ENCODE measurements around the gene KIF16B.

GRCh38 chr20:16241911-16242310 is 331.3 kb downstream of the KIF16B start:
- TF ChIP-seq EP300 (IDR thresholded peaks at IDR 0.05; ENCODE audit: borderline replicate concordance in 1 of 2, control insufficient read depth in 1 of 2, low read depth in 2 of 2, low read length in 2 of 2) (no peak), EZH2 (IDR thresholded peaks at IDR 0.05; ENCODE audit: borderline replicate concordance, control insufficient read depth, low read depth, low read length) (no peak), SUZ12 (IDR thresholded peaks at IDR 0.05; ENCODE audit: unreplicated experiment) (no peak), PBX3 (IDR thresholded peaks at IDR 0.05; ENCODE audit: insufficient replicate concordance, low read depth, low read length) (no peak)
- TF ChIP-seq, protein P1, sequence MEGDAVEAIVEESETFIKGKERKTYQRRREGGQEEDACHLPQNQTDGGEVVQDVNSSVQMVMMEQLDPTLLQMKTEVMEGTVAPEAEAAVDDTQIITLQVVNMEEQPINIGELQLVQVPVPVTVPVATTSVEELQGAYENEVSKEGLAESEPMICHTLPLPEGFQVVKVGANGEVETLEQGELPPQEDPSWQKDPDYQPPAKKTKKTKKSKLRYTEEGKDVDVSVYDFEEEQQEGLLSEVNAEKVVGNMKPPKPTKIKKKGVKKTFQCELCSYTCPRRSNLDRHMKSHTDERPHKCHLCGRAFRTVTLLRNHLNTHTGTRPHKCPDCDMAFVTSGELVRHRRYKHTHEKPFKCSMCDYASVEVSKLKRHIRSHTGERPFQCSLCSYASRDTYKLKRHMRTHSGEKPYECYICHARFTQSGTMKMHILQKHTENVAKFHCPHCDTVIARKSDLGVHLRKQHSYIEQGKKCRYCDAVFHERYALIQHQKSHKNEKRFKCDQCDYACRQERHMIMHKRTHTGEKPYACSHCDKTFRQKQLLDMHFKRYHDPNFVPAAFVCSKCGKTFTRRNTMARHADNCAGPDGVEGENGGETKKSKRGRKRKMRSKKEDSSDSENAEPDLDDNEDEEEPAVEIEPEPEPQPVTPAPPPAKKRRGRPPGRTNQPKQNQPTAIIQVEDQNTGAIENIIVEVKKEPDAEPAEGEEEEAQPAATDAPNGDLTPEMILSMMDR (IDR thresholded peaks at IDR 0.05 in 2 of 3, conservative IDR thresholded peaks at IDR 0.05 in 1 of 3; ENCODE audit: control insufficient read depth in 2 of 3, extremely low read depth in 1 of 3, insufficient read depth in 1 of 3, low read depth in 3 of 3, low read length in 3 of 3), result peak; percentile 14 to 54 (median 15); a peak in 2 of 6 replicates

Measured in GM12878 (cell line).